Small intestine (tissue), 7 donors: ENCODE results near the gene ATP8B4. TPM values are rescaled to one million over a fixed set of nuclear protein-coding genes. Genes with fewer than 3 reads are reported as not detected.

Source experiments
- DNase-seq, 2 donors: peaks; one replicate each; pipeline versions ENCODE4 v3.0.0 to v3.0.0-alpha.2; 2013
- FAIRE-seq: peaks from 2 replicates; lab custom pipeline; 2012; peaks lifted over from hg19 to GRCh38; lab: Jason Lieb, UNC
- H3K27ac ChIP-seq, 3 donors: one replicate each; pipeline ENCODE4 v1.5.1; 2013; ENCODE audit warnings: low read length in 2 of 3, mild to moderate bottlenecking in 2 of 3, control low read depth in 1 of 3, inconsistent platforms in 1 of 3, low read depth in 1 of 3, moderate library complexity in 1 of 3
- H3K27me3 ChIP-seq, 3 donors: one replicate each; pipeline ENCODE4 v1.6.1; 2013; ENCODE audit warnings: low read length in 3 of 3, inconsistent platforms in 1 of 3; ENCODE audit not compliant: control insufficient read depth in 3 of 3, insufficient read depth in 3 of 3
- H3K36me3 ChIP-seq, 3 donors: one replicate each; pipeline ENCODE4 v1.6.1; 2013; ENCODE audit warnings: low read length in 3 of 3, inconsistent platforms in 1 of 3, low read depth in 1 of 3, mild to moderate bottlenecking in 1 of 3, moderate library complexity in 1 of 3; ENCODE audit not compliant: control insufficient read depth in 3 of 3, insufficient read depth in 2 of 3
- H3K4me1 ChIP-seq, 3 donors: one replicate each; pipeline ENCODE4 v1.6.1; 2013; ENCODE audit warnings: low read length in 2 of 3, inconsistent platforms in 1 of 3, low read depth in 1 of 3, mild to moderate bottlenecking in 1 of 3, moderate library complexity in 1 of 3; ENCODE audit not compliant: control insufficient read depth in 3 of 3, insufficient read depth in 2 of 3
- H3K4me3 ChIP-seq, 3 donors: one replicate each; pipeline ENCODE4 v1.5.1; 2013; ENCODE audit warnings: low read length in 3 of 3, control low read depth in 1 of 3, inconsistent platforms in 1 of 3, low read depth in 1 of 3, mild to moderate bottlenecking in 1 of 3, moderate library complexity in 1 of 3
- H3K9me3 ChIP-seq, 2 donors: one replicate each; pipeline ENCODE4 v1.6.1; 2013; ENCODE audit warnings: low read depth in 1 of 2, low read length in 1 of 2; ENCODE audit not compliant: control insufficient read depth in 2 of 2, insufficient read depth in 1 of 2
- WGBS, 3 donors: extraction: QIAGEN DNeasy Blood & Tissue Kit; methylation state at CpG; one replicate each; pipeline ENCODE4 v1.1.7; 2013; 5-methylcytosine and 5-hydroxymethylcytosine counted together
- polyA plus RNA-seq, 4 donors: library from polyadenylated mRNA; stranded (reverse) in 3 of 4; unstranded in 1 of 4; fragments of 200-250 nt in 3 of 4; fragments of 120-200 nt in 1 of 4; gene quantifications; one replicate each; pipeline versions ENCODE4 v1.2.1 to v1.2.3, GENCODE V29; 2013
- donor health status: healthy with polysubstance abuse.
- donor health status: control.
- donor health status: control.
- donor health status: Bipolar disorder and iron deficiency.
- donor health status: healthy.

The ATP8B4 gene
- polyA plus RNA-seq, 4 donors, result 0.45 to 4.9 (median 1.9) TPM

DNA sequence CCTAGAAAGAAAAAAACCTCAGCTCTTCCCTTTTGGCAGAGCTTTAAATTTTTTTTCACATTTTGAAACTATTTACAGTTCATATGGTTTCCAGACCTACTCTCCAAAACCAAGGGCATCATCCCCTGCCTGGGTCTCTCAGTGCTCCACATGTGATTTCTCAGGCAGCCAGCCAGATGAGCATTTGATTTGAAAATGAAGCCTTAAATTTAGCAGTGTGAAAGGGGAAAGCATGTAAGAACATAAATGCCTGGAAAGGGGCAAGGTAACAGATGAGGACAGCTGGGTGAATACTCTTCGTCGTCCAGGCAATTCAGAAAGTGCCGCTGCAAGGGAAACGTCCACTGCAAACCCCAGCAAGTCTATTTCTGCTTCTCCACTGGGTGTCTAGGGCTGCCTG, 94.8 kb downstream of the ATP8B4 start:
- H3K4me3 ChIP-seq, result no peak overlapping the region
- no peaks in the 10 kb centered on the region for H3K27me3 ChIP-seq
- H3K36me3 ChIP-seq, result no peaks in the 10 kb centered on the region
- no peaks in the 10 kb centered on the region for H3K4me1 ChIP-seq
- no peaks in the 10 kb centered on the region for H3K9me3 ChIP-seq
- no peak for DNase-seq
- 50 to 95% (median 84%) methylated on average over 4 of the region's 4 CpGs for WGBS, 3 donors
- no peak overlapping the region for H3K27ac ChIP-seq
- FAIRE-seq, result no peak

GRCh38 chr15:50018491-50018890, 100.5 kb downstream of the ATP8B4 start:
- 92 to 95% (median 93%) methylated on average over 5 of the region's 5 CpGs for WGBS, 3 donors
- Histone ChIP-seq H3K27ac (no peak overlapping the region), H3K4me1 (no peaks in the 10 kb centered on the region), H3K36me3 (no peaks in the 10 kb centered on the region), H3K9me3 (no peaks in the 10 kb centered on the region), H3K27me3 (no peaks in the 10 kb centered on the region), H3K4me3 (no peak overlapping the region)
- no peak for FAIRE-seq
- DNase-seq, result no peak

DNA sequence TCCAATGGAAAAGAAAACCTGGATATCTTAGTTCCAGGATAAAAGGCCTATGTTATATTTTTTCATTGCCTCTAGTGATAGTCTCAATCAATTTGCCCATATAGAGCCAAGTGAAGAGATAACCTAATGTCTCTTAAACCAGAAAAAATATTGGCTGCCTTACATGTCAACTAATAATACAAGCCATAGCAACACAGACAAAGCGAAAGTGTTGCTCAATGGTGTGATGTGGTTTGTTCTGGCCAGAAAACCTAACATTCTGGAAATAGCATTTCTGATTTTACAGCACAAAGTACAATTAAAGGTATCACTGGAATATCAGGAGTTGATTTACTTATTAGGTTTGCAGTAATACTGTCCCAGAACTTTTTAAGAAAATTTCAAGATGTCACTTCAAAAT, 101.5 kb downstream of the ATP8B4 start:
- H3K9me3 ChIP-seq, result no peaks in the 10 kb centered on the region
- 75 to 85% (median 75%) methylated on average over 1 of the region's 1 CpG for WGBS, 3 donors
- H3K36me3 ChIP-seq, result no peaks in the 10 kb centered on the region
- DNase-seq, result no peak
- H3K4me3 ChIP-seq, result no peak overlapping the region
- H3K4me1 ChIP-seq, result no peaks in the 10 kb centered on the region
- H3K27me3 ChIP-seq, result no peaks in the 10 kb centered on the region
- no peak for FAIRE-seq
- no peak overlapping the region for H3K27ac ChIP-seq

DNA sequence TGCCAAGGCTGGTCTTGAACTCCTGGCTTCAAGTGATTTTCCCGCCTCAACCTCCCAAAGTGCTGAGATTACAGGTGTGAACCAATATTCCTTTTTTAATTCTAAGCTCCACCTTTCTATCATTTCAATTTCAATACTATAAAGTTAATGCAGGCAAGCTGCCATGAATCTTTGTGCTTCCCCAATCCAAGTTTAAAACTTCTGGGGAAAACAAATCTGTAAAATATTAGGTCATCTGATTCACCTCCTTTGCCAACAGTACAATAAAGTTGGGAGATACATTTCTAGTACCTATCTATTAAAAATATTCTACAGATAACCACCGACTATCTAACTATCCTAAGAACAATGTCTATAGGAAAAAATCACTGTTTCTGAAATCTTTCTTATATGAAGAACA, 102.1 kb downstream of the ATP8B4 start:
- FAIRE-seq (no peak), DNase-seq (no peak)
- 50 to 73% (median 64%) methylated on average over 2 of the region's 2 CpGs for WGBS, 3 donors

GRCh38 chr15:50012790-50013189, 106.2 kb downstream of the ATP8B4 start:
- no peaks in the 10 kb centered on the region for H3K27me3 ChIP-seq
- no peaks in the 10 kb centered on the region for H3K36me3 ChIP-seq
- no peaks in the 10 kb centered on the region for H3K4me1 ChIP-seq
- DNase-seq (no peak), FAIRE-seq (no peak)
- H3K4me3 ChIP-seq, result no peak overlapping the region
- no peak overlapping the region for H3K27ac ChIP-seq
- no peaks in the 10 kb centered on the region for H3K9me3 ChIP-seq

More for the DNA sequence above, 102.1 kb downstream of the ATP8B4 start:
- Histone ChIP-seq H3K9me3 (no peaks in the 10 kb centered on the region), H3K4me3 (no peak overlapping the region), H3K27ac (no peak overlapping the region), H3K4me1 (no peaks in the 10 kb centered on the region), H3K27me3 (no peaks in the 10 kb centered on the region), H3K36me3 (no peaks in the 10 kb centered on the region)

DNA sequence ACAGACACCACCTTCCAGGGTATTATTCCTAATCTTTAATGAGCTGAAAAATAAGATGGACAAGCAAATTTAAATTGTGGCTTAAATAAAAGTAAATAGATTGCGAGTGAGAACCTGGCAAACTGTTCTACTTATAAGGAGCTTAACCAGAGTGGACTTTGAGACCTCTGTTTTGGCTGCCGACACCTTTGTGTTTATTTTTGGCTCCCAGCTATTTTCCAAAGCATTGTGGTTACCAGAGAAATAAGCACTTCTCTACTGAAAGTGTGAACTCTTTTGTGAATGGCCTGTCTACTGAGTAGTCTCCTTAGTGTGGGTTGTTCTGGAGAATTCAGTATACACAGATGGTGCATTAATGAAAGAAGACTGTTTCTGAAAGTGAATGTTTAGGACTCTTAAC, 109.4 kb downstream of the ATP8B4 start:
- no peaks in the 10 kb centered on the region for H3K9me3 ChIP-seq
- FAIRE-seq (no peak), DNase-seq (peak; percentile 6 to 16)
- H3K4me1 ChIP-seq, result no peaks in the 10 kb centered on the region
- H3K27ac ChIP-seq, result no peak overlapping the region
- no peak overlapping the region for H3K4me3 ChIP-seq
- WGBS, 3 donors, result 17 to 50% (median 26%) methylated on average over 2 of the region's 2 CpGs
- no peaks in the 10 kb centered on the region for H3K36me3 ChIP-seq
- no peaks in the 10 kb centered on the region for H3K27me3 ChIP-seq

GRCh38 chr15:50003786-50004334, 115.2 kb downstream of the ATP8B4 start:
- no peaks in the 10 kb centered on the region for H3K36me3 ChIP-seq
- no peaks in the 10 kb centered on the region for H3K4me1 ChIP-seq
- no peak overlapping the region for H3K4me3 ChIP-seq
- H3K27ac ChIP-seq, result no peak overlapping the region
- no peaks in the 10 kb centered on the region for H3K27me3 ChIP-seq
- 64 to 70% (median 68%) methylated on average over 13 of the region's 13 CpGs for WGBS, 3 donors
- no peaks in the 10 kb centered on the region for H3K9me3 ChIP-seq
- FAIRE-seq, result no peak
- peak; percentile 72 to 90 for DNase-seq

DNA sequence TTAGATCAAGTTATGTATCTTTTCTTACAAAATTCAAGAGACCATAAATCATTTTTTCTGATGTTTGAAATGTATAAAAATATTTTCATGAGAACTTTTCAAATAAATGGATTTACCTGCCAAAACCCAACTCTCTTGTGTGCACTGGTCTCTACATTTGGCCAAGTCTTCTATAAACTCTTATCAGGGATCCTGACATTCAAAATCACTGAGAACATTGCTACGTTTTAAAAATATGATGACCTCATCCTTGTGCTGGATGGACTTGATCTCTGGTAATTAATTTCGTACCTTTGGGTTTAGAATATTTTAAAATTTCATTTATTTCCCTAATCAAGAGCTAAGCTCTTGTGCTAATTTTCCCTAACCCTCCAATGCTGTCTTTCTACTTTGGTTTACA, 127.4 kb downstream of the ATP8B4 start:
- no peak overlapping the region for H3K27ac ChIP-seq
- no peaks in the 10 kb centered on the region for H3K27me3 ChIP-seq
- no peak overlapping the region for H3K4me3 ChIP-seq
- H3K9me3 ChIP-seq, result no peaks in the 10 kb centered on the region
- FAIRE-seq (no peak), DNase-seq (no peak)
- H3K4me1 ChIP-seq, result no peaks in the 10 kb centered on the region
- 79 to 85% (median 82%) methylated on average over 2 of the region's 2 CpGs for WGBS, 3 donors
- H3K36me3 ChIP-seq, result no peaks in the 10 kb centered on the region

DNA sequence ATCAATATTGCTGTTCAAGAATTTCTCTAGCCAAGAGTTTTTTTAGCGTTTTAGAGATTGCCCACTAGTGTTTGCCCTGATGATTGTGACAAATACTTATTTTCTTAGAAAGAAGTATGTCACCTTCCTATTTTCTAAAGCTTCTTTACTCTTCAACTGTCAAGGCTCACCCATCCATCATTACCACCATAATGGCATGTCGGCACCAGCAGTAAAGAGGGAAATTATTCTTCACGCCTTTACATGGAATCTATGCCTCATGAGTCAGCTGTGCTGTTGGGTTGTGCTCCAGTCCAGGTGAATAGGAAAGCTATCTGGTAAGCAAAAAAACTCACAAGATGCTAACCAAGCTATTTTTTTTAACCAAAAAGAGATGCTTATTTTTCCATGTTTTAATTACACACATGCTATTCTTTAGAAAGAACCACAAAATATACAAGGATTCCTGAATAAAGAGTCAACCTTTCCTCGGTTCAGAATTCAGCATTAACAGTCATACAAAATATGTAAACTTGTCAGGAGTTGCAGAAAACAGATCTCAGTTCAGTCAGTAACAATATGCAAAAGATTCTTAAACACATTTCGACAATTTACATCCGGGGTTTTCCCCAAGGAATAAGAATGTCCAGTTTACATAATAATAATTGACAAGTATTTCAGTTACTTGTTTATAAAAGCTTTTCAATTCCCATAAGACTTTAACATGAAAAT, 128.0 kb downstream of the ATP8B4 start:
- H3K27me3 ChIP-seq, result no peaks in the 10 kb centered on the region
- no peak for FAIRE-seq
- no peaks in the 10 kb centered on the region for H3K36me3 ChIP-seq
- H3K4me3 ChIP-seq, result no peak overlapping the region
- no peak overlapping the region for H3K27ac ChIP-seq
- H3K9me3 ChIP-seq, result no peaks in the 10 kb centered on the region
- DNase-seq, result no peak
- WGBS, 3 donors, result 75 to 93% (median 91%) methylated on average over 6 of the region's 6 CpGs
- H3K4me1 ChIP-seq, result no peaks in the 10 kb centered on the region
